Gastrocnemius medialis (tissue), 4 donors: ENCODE results near the gene MAGED2. TPM values are rescaled to one million over a fixed set of nuclear protein-coding genes. Genes with fewer than 3 reads are reported as not detected.
"Not testable (repeated sequence)": the region's sequence is repeated elsewhere in the genome, so short reads cannot be mapped to it uniquely, and the experiment has no call there.

Experiments
- ATAC-seq, 2 donors: fragments of 150-250 bp; one replicate each; pipeline ENCODE4 v1.9.1; 2016
- DNase-seq, 2 donors: peaks; one replicate each; pipeline ENCODE4 v3.0.0-alpha.2; 2019
- H3K27ac ChIP-seq, 4 donors: fragments of 200-600 bp; sonication (generic); 1 replicate in 1 of 4; 2 replicates in 3 of 4; pipeline ENCODE4 v1.5.1; 2016 to 2018; ENCODE audit warnings: mild to moderate bottlenecking in 2 of 4, moderate library complexity in 1 of 4
- H3K27me3 ChIP-seq, 3 donors: fragments of 200-600 bp; sonication (generic) in 2 of 3; 1 replicate in 1 of 3; 2 replicates in 2 of 3; pipeline versions ENCODE4 v1.5.1 to v1.6.0; 2016 to 2019; ENCODE audit warnings: mild to moderate bottlenecking in 1 of 3, moderate library complexity in 1 of 3
- H3K36me3 ChIP-seq, 2 donors: fragments of 200-600 bp; sonication (generic) in 1 of 2; one replicate each; pipeline ENCODE4 v1.5.1; 2017 to 2018
- H3K4me1 ChIP-seq, 2 donors: fragments of 200-600 bp; sonication (generic) in 1 of 2; one replicate each; pipeline ENCODE4 v1.5.1; 2016 to 2017; ENCODE audit warnings: mild to moderate bottlenecking in 2 of 2
- H3K4me3 ChIP-seq, 4 donors: fragments of 200-600 bp; sonication (generic) in 3 of 4; 1 replicate in 1 of 4; 2 replicates in 3 of 4; pipeline ENCODE4 v1.5.1; 2016 to 2019; ENCODE audit warnings: mild to moderate bottlenecking in 2 of 4
- H3K9me3 ChIP-seq, 3 donors: fragments of 200-600 bp; sonication (generic) in 2 of 3; 1 replicate in 1 of 3; 2 replicates in 2 of 3; pipeline ENCODE4 v1.5.1; 2016 to 2019
- POLR2A ChIP-seq, 2 donors: fragments of 450-650 bp; IDR thresholded peaks; one replicate each; pipeline ENCODE4 v1.6.1; 2017; ENCODE audit warnings: antibody characterized with exemption in 2 of 2, mild to moderate bottlenecking in 2 of 2, moderate library complexity in 2 of 2
- in situ Hi-C, 4 donors: fragments of 200-750 bp; cut with MboI; loops; one replicate each; pipeline versions ENCODE4 v1.15.0 to v1.8.0; 2017; ENCODE audit warnings: low sequenced_read_pairs in 4 of 4
- intact Hi-C: fragments of 100-400 bp; cut with DNase I; formaldehyde crosslinking; loops from one replicate; pipeline ENCODE4 v1.15.1; 2023; ENCODE audit warnings: low total_unique reads
- total RNA-seq, 4 donors: library from RNA; depleted of rRNA; stranded (reverse); fragments of >200 nt; gene quantifications; one replicate each; pipeline versions ENCODE4 v1.1.0 to v1.2.3, GENCODE V29; 2016
- TF ChIP-seq, protein P1 (sequence below), 5 experiments: fragments of 450-650 bp in 3 of 5; fragments of 200-600 bp in 2 of 5; sonication (generic) in 2 of 5; IDR thresholded peaks in 4 of 5; conservative IDR thresholded peaks in 1 of 5; 1 replicate in 4 of 5; 2 replicates in 1 of 5; pipeline ENCODE4 v1.5.1; 2016 to 2019; ENCODE audit warnings: antibody characterized with exemption in 5 of 5, mild to moderate bottlenecking in 3 of 5, moderate library complexity in 3 of 5

MAGED2 gene
- total RNA-seq, 4 donors from 2014 or later, result 36.6 to 78.3 (median 55.6) TPM

DNA sequence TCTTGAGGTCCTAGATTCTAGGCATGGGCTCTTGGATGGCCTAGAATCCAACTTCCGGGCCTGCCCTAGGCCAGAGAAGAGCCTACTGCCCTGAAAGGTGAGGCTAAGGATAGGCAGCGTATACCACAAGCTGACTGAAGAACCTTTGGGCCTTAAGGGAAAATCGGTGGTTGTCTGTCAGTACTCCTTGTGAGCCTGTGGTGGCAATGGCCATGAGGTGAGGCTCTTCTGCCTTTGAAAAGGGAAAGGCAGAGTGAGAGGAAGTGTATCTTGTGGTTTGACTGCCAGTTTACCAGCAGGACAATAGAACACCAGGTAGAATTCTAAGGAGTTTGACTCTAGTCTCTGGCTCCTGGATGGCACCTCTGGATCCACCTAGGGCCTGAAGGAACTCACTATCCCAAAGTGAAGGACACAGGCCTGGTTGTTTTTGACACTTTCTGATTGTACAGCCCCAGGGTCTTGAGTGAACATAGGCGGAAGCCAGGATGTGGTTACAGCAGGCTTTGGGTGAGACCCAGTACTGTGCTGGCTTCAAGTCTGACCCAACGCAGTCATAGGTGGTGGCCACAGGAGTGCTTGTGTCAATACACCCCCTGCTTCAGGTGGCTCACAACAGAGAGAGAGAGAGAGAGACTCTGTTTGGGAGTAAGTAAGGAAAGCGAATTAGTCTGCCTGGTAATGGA is 30.4 kb upstream of the MAGED2 start:
- no peak overlapping the region for H3K4me3 ChIP-seq
- DNase-seq, result no peak
- in situ Hi-C loops (no loop called here), intact Hi-C loops (no loop called here)
- no peaks in the 10 kb centered on the region for H3K36me3 ChIP-seq
- H3K27ac ChIP-seq, result peak overlapping the region in 1 of 4 donors; percentile 54
- no peak for TF ChIP-seq POLR2A (IDR thresholded peaks at IDR 0.05)
- H3K27me3 ChIP-seq, result no peaks in the 10 kb centered on the region
- ATAC-seq, result no peak
- peaks cover 0 to 4% of the 10 kb centered on the region in 2 donors for H3K4me1 ChIP-seq
- H3K9me3 ChIP-seq, result no peaks in the 10 kb centered on the region

DNA sequence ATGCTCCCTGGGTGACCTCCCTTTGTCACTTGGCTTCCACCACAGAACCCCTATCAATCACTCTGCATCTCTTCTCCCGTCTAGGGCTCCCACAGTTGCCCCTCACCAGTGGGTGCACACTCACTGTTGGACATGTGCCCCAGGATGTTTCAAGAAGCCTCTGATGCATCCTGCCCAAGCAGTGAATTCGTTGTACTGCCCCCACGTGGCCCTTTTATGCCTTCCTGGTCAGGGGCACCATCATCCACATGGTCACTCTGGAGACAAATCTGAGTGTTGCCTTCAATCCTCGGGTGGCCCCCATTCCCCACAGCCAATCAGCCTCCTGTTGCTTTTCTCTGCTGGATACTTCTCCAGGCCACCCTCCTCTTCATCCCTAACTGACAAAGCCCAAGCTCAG is 21.6 kb upstream of the MAGED2 start:
- Histone ChIP-seq H3K4me1 (peaks cover 0 to 4% of the 10 kb centered on the region in 2 donors), H3K4me3 (no peak overlapping the region), H3K27me3 (no peaks in the 10 kb centered on the region), H3K36me3 (no peaks in the 10 kb centered on the region), H3K9me3 (no peaks in the 10 kb centered on the region), H3K27ac (no peak overlapping the region)
- DNase-seq (no peak), ATAC-seq (peak in 1 of 2 donors; percentile 21)
- in situ Hi-C loops (no loop called here), intact Hi-C loops (loop anchor here (1.0 to 5.0 kb wide), 2 partner anchors 39 to 146 kb away; no protein-coding TSS in a partner anchor)
- no peak for TF ChIP-seq POLR2A (IDR thresholded peaks at IDR 0.05)
- TF ChIP-seq, protein P1, sequence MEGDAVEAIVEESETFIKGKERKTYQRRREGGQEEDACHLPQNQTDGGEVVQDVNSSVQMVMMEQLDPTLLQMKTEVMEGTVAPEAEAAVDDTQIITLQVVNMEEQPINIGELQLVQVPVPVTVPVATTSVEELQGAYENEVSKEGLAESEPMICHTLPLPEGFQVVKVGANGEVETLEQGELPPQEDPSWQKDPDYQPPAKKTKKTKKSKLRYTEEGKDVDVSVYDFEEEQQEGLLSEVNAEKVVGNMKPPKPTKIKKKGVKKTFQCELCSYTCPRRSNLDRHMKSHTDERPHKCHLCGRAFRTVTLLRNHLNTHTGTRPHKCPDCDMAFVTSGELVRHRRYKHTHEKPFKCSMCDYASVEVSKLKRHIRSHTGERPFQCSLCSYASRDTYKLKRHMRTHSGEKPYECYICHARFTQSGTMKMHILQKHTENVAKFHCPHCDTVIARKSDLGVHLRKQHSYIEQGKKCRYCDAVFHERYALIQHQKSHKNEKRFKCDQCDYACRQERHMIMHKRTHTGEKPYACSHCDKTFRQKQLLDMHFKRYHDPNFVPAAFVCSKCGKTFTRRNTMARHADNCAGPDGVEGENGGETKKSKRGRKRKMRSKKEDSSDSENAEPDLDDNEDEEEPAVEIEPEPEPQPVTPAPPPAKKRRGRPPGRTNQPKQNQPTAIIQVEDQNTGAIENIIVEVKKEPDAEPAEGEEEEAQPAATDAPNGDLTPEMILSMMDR (IDR thresholded peaks at IDR 0.05 in 4 of 5, conservative IDR thresholded peaks at IDR 0.05 in 1 of 5), result peak in 1 of 5 experiments; percentile 29

DNA sequence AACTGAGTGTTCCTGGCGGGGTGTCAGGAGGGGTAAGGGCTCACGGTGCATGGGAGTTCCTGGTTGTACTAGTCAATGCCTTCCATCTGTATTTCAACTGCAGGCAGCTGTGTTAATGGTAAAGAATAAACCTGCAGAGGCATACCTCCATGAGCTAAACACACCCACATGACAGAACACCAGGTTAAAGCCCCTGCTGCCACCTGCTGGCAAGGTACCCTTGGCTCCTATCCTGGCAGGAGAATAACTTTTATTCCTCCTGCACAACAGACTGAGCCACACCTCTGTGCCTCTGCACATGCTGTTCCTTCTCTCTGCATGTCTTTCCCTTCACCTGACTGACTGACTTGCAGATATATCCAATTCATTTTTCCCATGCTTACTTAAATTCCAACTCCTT is 20.6 kb upstream of the MAGED2 start:
- DNase-seq (no peak), ATAC-seq (peak; percentile 34 to 53)
- TF ChIP-seq, protein P1 (IDR thresholded peaks at IDR 0.05 in 4 of 5, conservative IDR thresholded peaks at IDR 0.05 in 1 of 5), result peak in 3 of 5 experiments; percentile 28 to 34 (median 34)
- TF ChIP-seq POLR2A (IDR thresholded peaks at IDR 0.05), result no peak
- in situ Hi-C loops, result no loop called here
- H3K9me3 ChIP-seq, result no peaks in the 10 kb centered on the region
- H3K27me3 ChIP-seq, result no peaks in the 10 kb centered on the region
- no peak overlapping the region for H3K27ac ChIP-seq
- no peak overlapping the region for H3K4me3 ChIP-seq
- H3K36me3 ChIP-seq, result no peaks in the 10 kb centered on the region
- H3K4me1 ChIP-seq, result peaks cover 0 to 4% of the 10 kb centered on the region in 2 donors
- intact Hi-C loops, result loop anchor here (1.0 to 5.0 kb wide), 2 partner anchors 40 to 147 kb away; no protein-coding TSS in a partner anchor

DNA sequence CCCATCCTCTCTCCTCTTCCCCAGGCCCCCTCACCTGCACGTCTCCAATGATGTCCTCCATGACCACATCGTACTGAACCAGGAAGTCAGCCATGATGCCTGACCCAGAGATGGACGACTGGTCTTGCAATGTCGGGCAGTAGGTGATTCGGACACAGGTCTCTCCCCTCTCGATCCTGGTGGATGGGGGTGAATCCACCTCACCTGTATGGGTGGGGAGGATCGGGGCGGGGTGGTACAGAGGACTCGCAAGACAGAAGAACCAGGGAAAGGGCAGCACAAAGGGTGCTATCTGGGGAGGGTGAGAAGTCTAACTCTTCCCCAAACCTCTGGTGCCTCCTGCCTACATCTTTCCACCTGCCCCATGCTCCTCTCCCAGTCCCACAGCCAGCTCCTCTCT is 19.1 kb upstream of the MAGED2 start:
- no peak overlapping the region for H3K4me3 ChIP-seq
- ATAC-seq, result peak in 1 of 2 donors; percentile 13
- no peaks in the 10 kb centered on the region for H3K27me3 ChIP-seq
- H3K36me3 ChIP-seq, result no peaks in the 10 kb centered on the region
- DNase-seq, result no peak
- H3K9me3 ChIP-seq, result no peaks in the 10 kb centered on the region
- intact Hi-C loops, result loop anchor here (5.0 kb wide), 1 partner anchor 41 kb away; no protein-coding TSS in a partner anchor
- in situ Hi-C loops, result no loop called here
- TF ChIP-seq, protein P1 (IDR thresholded peaks at IDR 0.05 in 4 of 5, conservative IDR thresholded peaks at IDR 0.05 in 1 of 5), result no peak
- TF ChIP-seq POLR2A (IDR thresholded peaks at IDR 0.05), result no peak
- H3K4me1 ChIP-seq, result peaks cover 0 to 4% of the 10 kb centered on the region in 2 donors
- H3K27ac ChIP-seq, result no peak overlapping the region

DNA sequence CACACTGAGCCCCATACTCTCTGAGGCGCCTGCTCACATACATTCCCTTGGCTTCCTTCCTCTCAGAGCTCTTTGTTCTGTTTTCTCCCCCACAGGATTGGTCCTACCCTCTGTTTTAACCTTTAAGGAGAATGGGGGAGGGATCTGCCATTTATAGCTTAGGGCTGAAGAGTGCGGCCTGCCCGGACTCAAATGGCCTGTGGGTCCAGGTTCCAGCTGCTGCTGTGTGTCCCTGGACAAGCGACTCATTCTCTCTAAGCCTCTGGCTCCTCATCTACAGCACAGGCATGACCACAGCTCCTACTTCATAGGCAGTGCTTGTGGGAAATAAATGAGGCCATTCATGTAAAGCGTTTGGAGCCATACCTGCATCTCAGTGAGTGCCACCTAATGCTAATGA is 18.1 kb upstream of the MAGED2 start:
- in situ Hi-C loops, H3K9me3 ChIP-seq, ATAC-seq, H3K36me3 ChIP-seq, H3K27ac ChIP-seq, H3K27me3 ChIP-seq, H3K4me1 ChIP-seq, DNase-seq, H3K4me3 ChIP-seq: not testable (repeated sequence)
- intact Hi-C loops, result loop anchor here (5.0 kb wide), 1 partner anchor 42 kb away; no protein-coding TSS in a partner anchor
